Lower leg skin (tissue), 4 donors: Measurements from ENCODE around the gene CSNK2B. TPM values are rescaled to one million over a fixed set of nuclear protein-coding genes. Genes with fewer than 3 reads are reported as not detected.

Experiments
- DNase-seq, 2 donors: peaks; one replicate each; pipeline ENCODE4 v3.0.0-alpha.2; 2019; ENCODE audit warnings: low spot score in 2 of 2
- H3K4me3 ChIP-seq: fragments of 200-600 bp; sonication (generic); 2 replicates; pipeline ENCODE4 v1.5.1; 2017; ENCODE audit warnings: mild to moderate bottlenecking, low read depth; ENCODE audit not compliant: poor library complexity, severe bottlenecking
- POLR2A ChIP-seq, 2 donors: fragments of 450-650 bp; IDR thresholded peaks; one replicate each; pipeline ENCODE4 v1.6.1; 2016 to 2017; ENCODE audit warnings: antibody characterized with exemption in 2 of 2, mild to moderate bottlenecking in 1 of 2, moderate library complexity in 1 of 2
- WGBS, 2 donors: methylation state at CpG; one replicate each; pipeline ENCODE4 v1.1.5; 2018; 5-methylcytosine and 5-hydroxymethylcytosine counted together
- intact Hi-C: fragments of 100-400 bp; cut with DNase I; formaldehyde crosslinking; loops from one replicate; pipeline ENCODE4 v1.15.0; 2023; ENCODE audit warnings: low total_unique reads
- total RNA-seq, 4 donors: library from RNA; depleted of rRNA; stranded (reverse); fragments of >200 nt; gene quantifications; one replicate each; pipeline ENCODE4 v1.1.0, GENCODE V29; 2016
- TF ChIP-seq, protein P1 (sequence below), 3 donors: fragments of 450-650 bp; IDR thresholded peaks; one replicate each; pipeline ENCODE4 v1.5.1; 2016; ENCODE audit warnings: antibody characterized with exemption in 3 of 3, mild to moderate bottlenecking in 3 of 3, moderate library complexity in 2 of 3

The CSNK2B gene
- total RNA-seq, 4 donors from 2014 or later = 328 to 447 (median 416) TPM

DNA sequence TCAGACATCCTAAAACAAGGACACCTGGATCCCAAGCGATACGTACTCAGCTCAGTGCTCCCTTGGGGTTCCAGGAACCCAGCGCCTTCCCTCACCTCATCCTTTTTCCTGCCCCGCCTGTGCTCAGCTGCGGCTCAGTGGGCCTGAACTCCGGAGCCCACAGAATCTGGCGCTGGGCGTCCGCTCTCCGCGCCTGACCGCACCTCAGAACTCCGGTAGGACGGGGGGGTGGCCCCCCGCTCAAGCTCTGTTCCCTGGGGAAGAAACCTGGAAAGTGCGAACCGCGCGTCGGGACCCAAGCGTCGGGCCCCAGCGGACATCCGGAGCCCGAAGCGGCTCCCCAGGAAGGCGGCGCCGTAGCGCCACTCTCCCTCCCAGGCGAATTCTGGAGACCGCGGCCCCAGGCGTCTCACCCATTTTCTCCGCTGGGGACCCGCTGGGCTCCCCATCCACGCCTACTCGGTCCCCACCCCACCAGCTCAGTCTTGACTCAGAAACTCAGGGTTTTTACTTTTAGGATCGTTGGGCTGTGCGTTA lies 15.3 kb downstream of the CSNK2B start:
- intact Hi-C loops = no loop called here

DNA sequence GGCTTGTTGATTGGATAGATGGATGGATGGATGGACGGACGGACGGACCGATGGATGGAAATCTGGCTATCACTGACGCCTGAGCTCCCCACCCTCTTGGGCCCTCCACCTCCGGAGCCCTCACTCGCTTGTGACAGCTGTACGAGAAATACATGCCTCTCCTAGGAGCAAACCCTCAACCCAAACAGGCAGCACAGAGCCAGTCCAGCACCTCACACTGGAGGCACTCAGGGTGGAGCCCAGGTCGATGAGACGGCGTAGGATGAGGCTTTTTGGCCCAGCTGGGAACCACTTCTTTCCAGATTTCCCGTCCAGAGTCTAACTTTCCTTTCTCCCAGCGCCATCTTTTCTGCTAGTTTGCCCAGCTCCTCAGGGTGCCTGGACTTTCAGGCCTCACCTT lies 17.7 kb downstream of the CSNK2B start:
- WGBS, 2 donors = 75 to 84% methylated on average over 13 of the region's 13 CpGs
- H3K4me3 ChIP-seq = no peak overlapping the region
- no peak for DNase-seq
- intact Hi-C loops = no loop called here
- TF ChIP-seq POLR2A (IDR thresholded peaks at IDR 0.05) = no peak
- TF ChIP-seq, protein P1, sequence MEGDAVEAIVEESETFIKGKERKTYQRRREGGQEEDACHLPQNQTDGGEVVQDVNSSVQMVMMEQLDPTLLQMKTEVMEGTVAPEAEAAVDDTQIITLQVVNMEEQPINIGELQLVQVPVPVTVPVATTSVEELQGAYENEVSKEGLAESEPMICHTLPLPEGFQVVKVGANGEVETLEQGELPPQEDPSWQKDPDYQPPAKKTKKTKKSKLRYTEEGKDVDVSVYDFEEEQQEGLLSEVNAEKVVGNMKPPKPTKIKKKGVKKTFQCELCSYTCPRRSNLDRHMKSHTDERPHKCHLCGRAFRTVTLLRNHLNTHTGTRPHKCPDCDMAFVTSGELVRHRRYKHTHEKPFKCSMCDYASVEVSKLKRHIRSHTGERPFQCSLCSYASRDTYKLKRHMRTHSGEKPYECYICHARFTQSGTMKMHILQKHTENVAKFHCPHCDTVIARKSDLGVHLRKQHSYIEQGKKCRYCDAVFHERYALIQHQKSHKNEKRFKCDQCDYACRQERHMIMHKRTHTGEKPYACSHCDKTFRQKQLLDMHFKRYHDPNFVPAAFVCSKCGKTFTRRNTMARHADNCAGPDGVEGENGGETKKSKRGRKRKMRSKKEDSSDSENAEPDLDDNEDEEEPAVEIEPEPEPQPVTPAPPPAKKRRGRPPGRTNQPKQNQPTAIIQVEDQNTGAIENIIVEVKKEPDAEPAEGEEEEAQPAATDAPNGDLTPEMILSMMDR (IDR thresholded peaks at IDR 0.05) = no peak

More for the DNA sequence above, 15.3 kb downstream of the CSNK2B start:
- H3K4me3 ChIP-seq = peak overlapping the region; percentile 19
- TF ChIP-seq POLR2A (IDR thresholded peaks at IDR 0.05) = no peak
- TF ChIP-seq, protein P1 (IDR thresholded peaks at IDR 0.05) = no peak
- 0 to 2% methylated on average over 22 to 29 of the region's 40 CpGs for WGBS, 2 donors
- no peak for DNase-seq

DNA sequence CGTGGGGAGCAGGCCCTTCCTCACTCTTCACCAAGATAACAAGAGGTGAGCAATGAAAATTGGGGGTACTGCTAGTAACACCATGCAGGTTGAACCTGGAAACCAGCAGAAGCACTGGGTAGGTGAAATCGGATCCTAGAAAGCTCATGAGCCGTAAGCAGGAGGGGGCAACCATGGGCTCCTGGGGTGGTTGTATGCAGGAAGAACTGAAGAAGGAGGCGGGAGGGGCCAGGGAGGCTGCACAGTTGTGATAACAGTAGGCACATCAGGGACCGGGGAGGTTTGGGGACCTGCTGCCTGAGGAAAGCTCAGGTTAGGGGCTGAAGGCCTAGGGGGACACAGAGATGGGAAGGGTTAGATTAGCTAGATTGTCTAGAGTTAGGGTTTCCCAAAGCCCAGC lies 20.6 kb downstream of the CSNK2B start:
- TF ChIP-seq, protein P1 (IDR thresholded peaks at IDR 0.05) = no peak
- TF ChIP-seq POLR2A (IDR thresholded peaks at IDR 0.05) = no peak
- WGBS, 2 donors = 80 to 88% methylated on average over 5 of the region's 5 CpGs
- no peak overlapping the region for H3K4me3 ChIP-seq
- intact Hi-C loops = loop anchor here (5.0 kb wide), 1 partner anchor 81 kb away; no protein-coding TSS in a partner anchor
- no peak for DNase-seq

DNA sequence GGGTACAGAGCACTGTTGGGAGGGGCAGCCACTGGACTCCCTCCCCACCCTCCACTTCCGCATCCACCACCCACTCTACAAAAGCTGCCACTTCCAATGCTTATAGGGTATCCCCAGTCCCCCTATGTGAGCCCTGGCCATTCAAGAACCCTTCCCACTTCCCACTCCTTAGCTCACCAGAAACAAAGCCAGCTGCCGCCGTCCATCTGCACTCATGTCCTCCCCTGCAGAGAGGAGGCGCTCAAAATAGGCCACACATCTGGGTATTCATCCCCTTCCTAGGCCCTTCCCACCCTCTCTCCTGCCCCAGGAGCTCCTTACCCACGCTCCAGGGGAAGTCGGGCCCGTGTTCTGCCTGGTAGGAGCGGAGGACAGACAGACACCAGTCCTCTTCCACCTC lies 21.4 kb downstream of the CSNK2B start:
- no peak overlapping the region for H3K4me3 ChIP-seq
- no peak for DNase-seq
- WGBS, 2 donors = 82 to 84% methylated on average over 8 of the region's 8 CpGs
- intact Hi-C loops = loop anchor here (5.0 kb wide), 1 partner anchor 80 kb away; no protein-coding TSS in a partner anchor
- TF ChIP-seq, protein P1 (IDR thresholded peaks at IDR 0.05) = no peak
- TF ChIP-seq POLR2A (IDR thresholded peaks at IDR 0.05) = no peak

DNA sequence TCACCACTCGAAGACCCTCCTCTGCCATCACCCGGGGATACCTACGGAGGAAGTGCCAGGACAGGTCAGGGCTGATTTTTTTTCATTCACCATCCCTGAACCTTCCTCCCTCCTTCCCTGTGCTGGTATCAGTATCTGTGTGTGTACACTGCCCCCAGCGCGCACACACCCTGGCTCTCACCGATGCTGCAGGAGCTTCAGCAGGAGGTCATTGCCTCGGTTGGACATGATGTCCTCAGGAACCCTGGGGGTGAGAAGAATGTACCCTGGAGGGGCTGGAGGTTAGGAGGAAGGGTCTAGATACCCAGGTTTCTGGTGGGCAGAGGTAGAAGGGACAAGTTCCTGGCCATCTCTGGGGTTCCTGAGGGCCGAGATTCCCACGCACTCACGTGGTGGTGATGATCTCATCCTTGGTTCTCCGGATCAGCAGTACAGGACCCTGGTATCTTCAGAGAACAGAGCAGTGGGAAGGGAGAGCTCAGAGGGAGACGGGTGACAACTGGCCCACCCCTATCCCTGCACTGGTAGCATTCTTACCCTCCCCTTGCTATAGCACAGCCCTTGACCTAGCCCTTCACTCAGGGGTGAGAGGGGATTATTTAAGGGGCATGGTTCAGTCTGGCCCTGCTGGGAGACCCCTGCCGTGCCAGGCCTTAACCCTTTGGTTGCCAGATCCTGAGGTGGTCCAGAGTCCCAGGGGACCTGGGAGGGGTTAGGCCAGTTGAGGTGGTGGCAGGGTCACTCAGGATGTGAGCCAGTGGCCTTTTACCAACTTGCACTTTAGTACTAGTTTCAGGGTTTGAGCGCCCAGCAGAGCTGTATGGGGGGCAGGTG lies 22.2 kb downstream of the CSNK2B start:
- 84% methylated on average over 14 of the region's 14 CpGs for WGBS, 2 donors
- no peak overlapping the region for H3K4me3 ChIP-seq
- TF ChIP-seq POLR2A (IDR thresholded peaks at IDR 0.05) = no peak
- TF ChIP-seq, protein P1 (IDR thresholded peaks at IDR 0.05) = no peak
- DNase-seq = no peak
- intact Hi-C loops = loop anchor here (5.0 kb wide), 1 partner anchor 79 kb away; no protein-coding TSS in a partner anchor
